Bone marrow (tissue), 2 donors: ENCODE data around the gene PM20D2.

Experiments
- DNase-seq, 2 donors: peaks; one replicate each; lab custom pipeline; 2025; lab: John Stamatoyannopoulos, UW

PM20D2 gene

GRCh38 chr6:89145091-89145955 lies 532 bp upstream of the PM20D2 start:
- peak in 1 of 2 donors; percentile 63 for DNase-seq

DNA sequence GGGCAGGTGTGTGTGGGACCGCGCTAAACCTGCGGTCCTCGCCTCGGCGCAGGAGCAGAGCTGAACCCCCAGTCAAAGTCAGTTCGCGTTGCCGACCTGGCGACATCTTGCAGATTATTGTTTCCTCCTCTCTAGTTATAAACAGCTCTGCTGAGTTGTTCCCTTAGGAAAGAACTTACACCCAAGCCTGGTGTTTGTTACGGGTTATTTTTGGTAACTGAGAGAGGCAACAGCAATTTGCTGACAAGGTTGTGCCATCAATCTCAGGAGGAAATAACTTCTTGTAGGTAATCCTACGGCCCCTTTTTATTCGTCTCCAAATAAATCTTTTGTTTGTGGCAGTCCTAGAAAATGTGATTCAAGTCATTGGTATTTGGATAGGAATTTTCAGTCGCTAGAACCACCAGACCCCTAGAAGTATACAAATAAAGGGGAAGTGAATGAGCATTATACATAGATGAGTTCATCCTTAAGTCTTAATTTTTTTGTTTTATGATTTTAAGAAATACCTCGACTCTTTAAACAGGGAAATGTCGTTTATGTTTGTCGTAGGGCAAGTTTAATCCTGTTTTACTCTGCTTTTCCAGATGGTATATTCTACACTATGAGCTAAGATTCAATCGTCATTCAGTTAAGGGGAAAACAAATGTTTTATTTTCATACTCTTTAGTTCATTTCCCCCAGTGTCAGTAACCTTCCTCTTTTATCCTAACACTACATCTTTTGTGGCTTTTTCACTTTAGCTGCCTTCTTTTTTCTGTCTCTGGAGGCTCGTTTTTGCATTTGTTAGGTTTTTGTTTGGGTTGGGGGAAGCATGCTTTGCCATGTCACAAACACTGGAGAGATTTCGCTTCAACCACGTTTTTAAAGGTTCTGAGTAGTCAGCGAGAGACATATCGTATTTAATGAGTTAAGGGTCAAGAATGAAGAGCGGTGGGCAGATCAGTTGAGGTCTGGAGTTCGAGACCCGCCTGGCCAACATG lies 1.2 kb downstream of the PM20D2 start:
- DNase-seq = peak in 1 of 2 donors; percentile 49

GRCh38 chr6:89148016-89148750 lies 2.3 kb downstream of the PM20D2 start:
- peak in 1 of 2 donors; percentile 1 for DNase-seq

- no peak for DNase-seq
Measured at GRCh38 chr6:89154131-89154530, 8.3 kb downstream of the PM20D2 start.

DNA sequence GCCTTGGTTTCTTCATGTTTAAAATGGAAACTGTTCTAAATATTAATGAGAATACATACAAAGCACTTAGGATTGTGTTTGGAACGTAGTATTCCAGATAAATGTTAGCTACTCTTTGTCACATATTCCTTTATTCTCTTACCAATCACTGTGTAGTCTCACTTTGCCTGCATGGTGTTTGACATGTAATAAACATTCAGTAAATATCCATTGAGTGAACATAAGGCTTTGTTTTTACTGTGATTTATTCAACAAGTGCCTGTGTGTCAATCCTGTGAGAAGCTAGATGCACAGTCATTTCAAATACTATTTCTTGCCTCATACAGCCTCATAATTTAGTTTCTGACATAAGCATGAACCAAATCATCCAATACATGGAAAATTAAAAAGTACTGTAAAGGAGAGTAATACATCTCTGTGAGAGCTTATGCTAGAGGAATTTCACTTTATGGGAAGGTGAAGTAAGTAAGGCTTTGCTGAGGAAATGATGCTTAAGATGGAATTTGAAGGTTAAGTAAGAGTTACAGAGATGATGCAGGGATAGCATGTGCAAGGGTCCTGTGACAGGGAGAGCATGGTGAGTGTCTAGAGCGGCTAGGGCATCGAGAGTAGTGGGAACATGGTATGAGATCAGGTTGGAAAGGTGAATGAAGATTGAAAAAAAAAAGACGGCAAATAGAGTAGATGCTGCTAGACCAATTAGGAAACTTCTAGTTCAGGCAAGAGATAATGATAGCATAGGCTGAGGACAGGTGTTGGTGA lies 14.7 kb downstream of the PM20D2 start:
- no peak for DNase-seq

DNA sequence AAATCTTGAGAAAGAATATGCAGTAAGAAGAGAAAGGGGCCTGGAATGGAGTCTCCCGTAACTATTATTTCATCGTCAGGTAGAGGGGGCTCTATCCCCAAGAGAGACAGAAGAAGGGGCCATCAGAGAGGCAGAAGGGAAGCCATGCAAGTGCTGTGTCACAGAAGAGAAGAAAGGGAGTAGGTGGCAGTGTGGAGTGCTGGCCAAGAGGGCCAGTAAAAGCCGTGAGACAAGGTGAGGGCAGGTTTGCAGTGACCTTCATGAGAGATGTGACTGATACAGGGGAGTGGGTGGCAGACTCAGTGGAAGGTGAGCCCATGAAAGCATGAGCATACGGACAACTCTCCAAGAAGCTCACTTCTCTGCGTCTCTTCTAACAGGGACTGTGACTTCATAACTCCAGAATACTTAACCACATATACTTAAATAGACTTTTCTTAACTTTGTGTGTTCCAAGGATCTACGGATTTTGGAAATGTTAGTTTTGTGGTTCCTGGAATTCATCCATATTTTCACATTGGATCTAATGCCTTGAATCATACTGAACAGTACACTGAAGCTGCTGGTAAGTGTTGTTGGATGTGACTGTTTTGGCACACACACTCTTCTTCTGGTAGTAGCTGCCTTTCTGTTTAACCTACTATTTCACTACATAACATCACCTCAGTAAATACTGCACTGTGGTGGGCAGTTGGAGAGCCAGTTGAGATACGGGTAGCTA lies 15.6 kb downstream of the PM20D2 start:
- peak in 1 of 2 donors; percentile 28 for DNase-seq

DNA sequence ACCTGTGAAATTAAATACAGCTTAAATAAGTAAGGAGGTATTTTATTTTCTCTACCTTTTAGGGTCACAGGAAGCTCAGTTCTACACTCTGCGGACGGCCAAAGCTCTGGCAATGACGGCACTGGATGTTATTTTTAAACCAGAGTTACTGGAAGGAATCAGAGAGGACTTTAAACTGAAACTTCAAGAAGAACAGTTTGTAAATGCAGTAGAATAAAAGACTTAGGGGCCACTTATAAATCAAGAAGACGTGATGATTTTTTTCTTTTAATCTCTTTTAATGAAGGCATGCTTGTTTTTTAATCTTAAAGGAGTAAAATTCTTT lies 16.2 kb downstream of the PM20D2 start:
- DNase-seq = no peak

DNA sequence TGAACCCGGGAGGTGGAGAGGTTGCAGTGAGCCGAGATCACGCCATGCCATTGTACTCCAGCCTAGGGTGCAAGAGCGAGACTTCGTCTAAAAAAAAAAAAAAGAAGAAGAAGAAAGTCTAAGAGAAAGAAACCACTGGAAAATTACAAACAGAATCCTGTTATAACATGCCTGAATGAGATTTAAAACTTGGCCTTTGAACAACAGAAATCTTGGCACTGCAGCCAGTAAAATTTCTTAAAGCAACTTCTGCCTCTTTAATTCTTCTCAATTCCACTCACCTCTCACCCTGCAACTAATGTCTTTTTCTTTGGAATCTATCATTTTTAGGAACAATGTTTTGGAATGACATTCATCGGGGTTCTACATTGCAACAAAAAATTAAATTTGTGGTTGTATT lies 26.3 kb downstream of the PM20D2 start:
- DNase-seq = no peak

- no peak for DNase-seq
Measured at GRCh38 chr6:89173634-89174033, 27.8 kb downstream of the PM20D2 start.

GRCh38 chr6:89180112-89180511 lies 34.3 kb downstream of the PM20D2 start:
- no peak for DNase-seq

DNA sequence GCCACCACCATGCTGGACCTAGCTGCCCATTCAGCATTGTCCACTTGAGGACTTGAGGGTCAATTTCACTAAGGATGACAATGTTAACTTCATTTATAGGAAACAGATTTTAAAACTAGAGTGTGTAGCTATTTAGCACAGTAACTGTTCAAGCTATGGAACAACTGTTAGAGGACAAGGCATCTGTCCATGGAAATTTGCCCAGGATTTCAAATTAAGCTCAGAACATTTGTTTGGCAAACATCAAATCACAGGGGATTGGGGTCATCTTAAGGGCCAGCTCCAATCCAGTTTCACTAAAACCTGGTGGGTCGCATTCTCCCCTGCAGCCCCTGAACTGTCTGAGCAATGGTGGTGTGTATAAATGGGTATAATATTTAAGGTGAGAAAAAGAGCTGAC lies 35.1 kb downstream of the PM20D2 start:
- DNase-seq = no peak

GRCh38 chr6:89183294-89183693 lies 37.4 kb downstream of the PM20D2 start:
- no peak for DNase-seq

DNA sequence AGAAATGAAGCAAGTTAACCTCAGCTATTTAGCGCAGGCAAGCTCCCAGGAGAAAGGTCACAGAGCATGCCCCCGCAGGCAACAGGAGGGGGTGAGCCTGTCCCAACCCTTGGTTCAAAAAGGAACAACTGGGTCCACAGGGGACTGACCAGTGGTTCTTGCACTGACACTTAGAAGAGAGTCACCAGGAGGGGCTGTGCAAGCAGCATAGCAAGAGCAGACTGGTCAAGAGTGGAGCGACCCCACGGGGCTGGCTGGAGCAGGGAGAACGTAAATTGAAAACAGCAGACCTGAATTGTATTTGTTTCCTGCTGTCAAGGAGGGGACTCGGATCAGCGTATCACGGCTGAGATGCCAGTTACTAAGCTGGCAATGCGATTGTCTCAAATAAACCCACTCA lies 38.5 kb downstream of the PM20D2 start:
- DNase-seq = no peak

DNA sequence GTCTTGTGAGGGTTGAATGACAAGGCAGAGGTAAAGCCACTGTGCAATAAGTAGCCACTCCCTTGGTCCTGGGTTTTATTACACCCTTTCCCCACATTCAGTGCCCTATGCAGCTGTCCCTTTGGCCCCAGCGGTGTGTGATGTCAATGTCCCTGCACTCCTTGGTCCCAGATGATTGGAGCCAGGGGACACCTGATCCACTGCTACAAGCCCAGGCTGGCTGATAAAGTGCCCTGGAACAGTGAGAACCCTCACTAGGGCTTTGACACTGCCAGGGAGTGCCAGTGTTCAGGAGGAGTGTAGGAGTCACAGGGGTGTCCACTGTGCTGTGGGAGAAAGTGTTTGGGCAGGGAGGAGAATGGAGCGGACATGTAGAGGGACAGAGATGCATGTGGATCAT lies 40.9 kb downstream of the PM20D2 start:
- no peak for DNase-seq

DNA sequence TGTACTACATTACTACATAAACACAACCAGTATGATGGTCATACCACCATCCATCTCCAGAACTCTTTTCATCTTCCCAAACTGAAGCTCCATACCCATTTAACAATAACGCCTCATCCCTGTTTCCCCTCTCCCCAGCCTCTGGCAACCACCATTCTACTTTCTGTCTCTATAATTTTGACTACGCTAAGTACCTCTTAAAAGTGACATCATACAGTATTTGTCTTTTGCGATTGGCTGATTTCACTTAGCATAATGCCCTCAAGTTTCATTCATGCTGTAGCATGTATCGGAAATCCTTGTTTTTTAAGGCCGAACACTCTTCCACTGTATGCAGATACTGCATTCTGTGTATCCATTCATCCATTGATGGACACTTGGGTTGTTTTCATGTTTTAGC lies 41.6 kb downstream of the PM20D2 start:
- no peak for DNase-seq

DNA sequence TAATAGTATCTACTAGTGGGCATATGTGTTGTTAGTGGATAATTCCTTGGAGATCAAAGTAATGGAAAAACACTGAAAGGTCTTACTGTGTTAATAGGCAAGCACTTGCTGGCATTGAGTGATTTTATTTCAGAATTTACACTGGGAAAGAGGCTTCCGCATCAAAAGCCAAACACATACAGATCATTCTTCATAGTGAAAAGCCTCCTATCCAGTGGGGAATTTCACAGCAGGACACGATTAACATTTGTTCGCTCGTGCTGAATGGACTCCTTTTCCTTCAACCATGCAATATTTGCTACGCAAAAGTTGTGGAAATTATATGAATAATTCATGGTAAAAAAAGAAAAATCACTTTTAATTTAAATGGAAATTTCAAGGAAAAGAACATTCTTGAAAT lies 44.9 kb downstream of the PM20D2 start:
- no peak for DNase-seq

- no peak for DNase-seq
Measured at GRCh38 chr6:89194559-89194958, 48.7 kb downstream of the PM20D2 start.

DNA sequence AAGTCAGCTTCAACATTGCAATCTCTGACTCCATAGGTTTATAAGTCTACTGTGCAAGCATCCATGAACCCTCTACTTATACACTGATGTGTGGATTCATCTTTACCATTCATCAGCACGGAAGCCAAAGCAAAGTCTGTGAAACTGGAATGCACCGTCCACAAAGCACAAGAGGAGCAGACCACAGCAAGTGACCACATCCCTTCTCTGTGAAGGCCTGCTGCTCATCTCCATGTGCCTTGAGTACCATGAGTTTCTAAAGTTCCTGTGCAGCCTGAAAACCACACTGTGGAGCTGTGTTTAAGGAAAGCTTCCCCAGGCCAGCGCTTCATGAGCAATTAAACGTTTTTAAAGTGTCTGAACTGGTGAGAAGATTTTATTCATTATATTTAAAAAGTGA lies 51.3 kb downstream of the PM20D2 start:
- DNase-seq = no peak

- DNase-seq = no peak
Measured at GRCh38 chr6:89198235-89198634, 52.4 kb downstream of the PM20D2 start.

DNA sequence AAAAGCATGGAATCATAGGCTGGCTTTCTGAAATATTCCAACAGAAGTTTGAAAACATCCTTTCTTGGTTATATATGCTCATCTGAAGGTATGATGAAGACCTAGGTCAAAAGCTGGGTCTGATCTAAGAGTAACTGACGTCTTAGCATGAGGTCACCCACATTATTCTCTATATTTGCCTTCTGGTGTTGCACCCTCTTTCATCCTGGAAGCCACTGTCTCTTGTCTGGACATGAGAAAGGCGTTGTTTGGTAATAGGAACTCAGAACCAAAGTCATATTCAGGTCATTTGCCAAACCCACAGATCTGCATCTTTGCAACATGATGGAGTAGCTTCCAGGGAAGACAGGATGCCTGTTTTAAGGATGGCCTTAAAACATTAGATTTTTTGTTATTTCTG lies 53.7 kb downstream of the PM20D2 start:
- no peak for DNase-seq

DNA sequence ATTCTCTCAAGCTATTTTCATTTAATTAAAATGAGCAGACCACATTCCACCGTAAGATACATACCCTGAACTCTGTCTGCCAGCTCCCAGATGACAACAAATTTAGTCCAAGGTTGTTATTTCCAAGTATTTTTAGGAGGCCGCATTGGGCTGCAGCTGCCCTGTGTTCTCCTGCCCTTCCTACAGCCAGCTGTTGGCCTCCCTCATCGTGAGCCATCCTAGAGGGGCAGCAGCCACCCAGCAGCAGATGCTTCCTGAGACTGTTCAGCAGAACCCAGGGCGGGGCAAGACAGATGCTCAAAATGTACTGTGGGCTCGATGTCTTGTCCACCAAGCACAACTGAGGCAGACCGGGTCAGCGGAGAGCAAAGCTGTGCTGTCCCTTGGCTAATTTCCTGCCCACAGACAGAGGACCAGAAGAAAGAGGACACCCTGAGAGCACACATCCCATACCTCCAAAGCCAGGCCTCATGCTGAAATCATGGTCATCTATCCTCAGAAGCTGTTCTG lies 54.9 kb downstream of the PM20D2 start:
- DNase-seq = no peak
